Keratinocyte (primary cell): ENCODE results near the gene PSG11. TPM values are rescaled to one million over a fixed set of nuclear protein-coding genes. Genes with fewer than 3 reads are reported as not detected.
"Not testable (repeated sequence)": the region's sequence is repeated elsewhere in the genome, so short reads cannot be mapped to it uniquely, and the experiment has no call there.

Experiments
- DNase-seq: peaks from one replicate; pipeline ENCODE4 v3.0.0-alpha.2; 2011; ENCODE audit warnings: low read depth, missing footprints, low spot score
- FAIRE-seq: peaks from 2 replicates; lab custom pipeline; 2011; peaks lifted over from hg19 to GRCh38; lab: Jason Lieb, UNC
- H2AFZ ChIP-seq: 2 replicates; pipeline ENCODE4 v1.6.0; 2012; ENCODE audit warnings: low read length, control low read depth, inconsistent platforms; ENCODE audit not compliant: control insufficient read depth
- H3K27ac ChIP-seq: 2 replicates; pipeline ENCODE4 v1.5.1; 2011; ENCODE audit warnings: low read length; ENCODE audit not compliant: control insufficient read depth, insufficient read depth
- H3K27me3 ChIP-seq: 3 replicates; pipeline ENCODE4 v1.6.0; 2011; ENCODE audit warnings: low read length; ENCODE audit not compliant: control insufficient read depth, insufficient read depth; ENCODE audit errors: extremely low read depth
- H3K36me3 ChIP-seq, 2 experiments: 2 replicates in 1 of 2; 3 replicates in 1 of 2; pipeline ENCODE4 v1.5.1; 2011; ENCODE audit warnings: low read length in 2 of 2, mild to moderate bottlenecking in 1 of 2; ENCODE audit not compliant: control insufficient read depth in 2 of 2, insufficient read depth in 2 of 2; ENCODE audit errors: extremely low read depth in 1 of 2
- H3K4me1 ChIP-seq: 3 replicates; pipeline ENCODE4 v1.5.1; 2011; ENCODE audit warnings: low read length; ENCODE audit not compliant: control insufficient read depth, insufficient read depth; ENCODE audit errors: extremely low read depth
- H3K4me2 ChIP-seq: 3 replicates; pipeline ENCODE4 v1.6.0; 2011; ENCODE audit warnings: low read depth, low read length; ENCODE audit not compliant: control insufficient read depth, insufficient read depth; ENCODE audit errors: extremely low read depth
- H3K4me3 ChIP-seq, 3 experiments: fragments of 200-600 bp in 1 of 3; sonication (generic) in 1 of 3; 2 replicates in 2 of 3; 3 replicates in 1 of 3; pipeline ENCODE4 v1.5.1; 2011 to 2016; ENCODE audit warnings: low read length in 3 of 3, mild to moderate bottlenecking in 3 of 3, control low read depth in 2 of 3, inconsistent platforms in 1 of 3, low read depth in 1 of 3, mixed read lengths in 1 of 3, mixed run types in 1 of 3, moderate library complexity in 1 of 3; ENCODE audit not compliant: control insufficient read depth in 2 of 3, insufficient read depth in 2 of 3; ENCODE audit errors: extremely low read depth in 1 of 3
- H3K79me2 ChIP-seq: 2 replicates; pipeline ENCODE4 v1.6.0; 2012; ENCODE audit warnings: low read length; ENCODE audit not compliant: control insufficient read depth, insufficient read depth
- H3K9ac ChIP-seq: 3 replicates; pipeline ENCODE4 v1.6.0; 2011; ENCODE audit warnings: low read length; ENCODE audit not compliant: control insufficient read depth, insufficient read depth; ENCODE audit errors: extremely low read depth
- H3K9me1 ChIP-seq: 3 replicates; pipeline ENCODE4 v1.6.0; 2011; ENCODE audit warnings: low read length; ENCODE audit not compliant: control insufficient read depth, insufficient read depth; ENCODE audit errors: extremely low read depth
- H3K9me3 ChIP-seq: 2 replicates; pipeline ENCODE4 v1.5.1; 2012; ENCODE audit warnings: low read depth, low read length; ENCODE audit not compliant: control insufficient read depth
- H4K20me1 ChIP-seq: 3 replicates; pipeline ENCODE4 v1.6.0; 2011; ENCODE audit warnings: low read length; ENCODE audit not compliant: control insufficient read depth, insufficient read depth; ENCODE audit errors: extremely low read depth
- CTCF ChIP-seq, 3 experiments: IDR thresholded peaks in 1 of 3; conservative IDR thresholded peaks in 1 of 3; optimal IDR thresholded peaks in 1 of 3; 2 replicates in 2 of 3; 3 replicates in 1 of 3; pipeline versions ENCODE3 to v1.5.1; 2011; ENCODE audit warnings: low read length in 3 of 3, mild to moderate bottlenecking in 3 of 3, moderate library complexity in 2 of 3, control low read depth in 1 of 3, inconsistent platforms in 1 of 3; ENCODE audit not compliant: insufficient read depth in 2 of 3; ENCODE audit errors: extremely low read depth in 1 of 3
- dilution Hi-C: fragments of 300-500 bp; cut with MboI; formaldehyde crosslinking; loops from one replicate; pipeline ENCODE4 v1.7.0; 2020; ENCODE audit warnings: low sequenced_read_pairs; ENCODE audit not compliant: extremely low pct_ligation_motif_present
- polyA plus RNA-seq, 5 experiments: library from polyadenylated mRNA; depleted of rRNA in 3 of 5; stranded (reverse) in 3 of 5; stranded (forward) in 1 of 5; unstranded in 1 of 5; fragments of >200 nt; gene quantifications; 1 replicate in 1 of 5; 2 replicates in 3 of 5; 3 replicates in 1 of 5; pipeline versions ENCODE4 v1.2.1 to v1.2.3, GENCODE V29; 2011 to 2012; ENCODE audit warnings: missing spikeins in 2 of 5, low read depth in 1 of 5, low replicate concordance in 1 of 5

Gene PSG11
- polyA plus RNA-seq, 1 donor (not counting 4 experiments of a cell fraction or from before 2014, with no cell fraction given): 0.03 TPM

GRCh38 chr19:42985588-42985987, 40.7 kb downstream of the PSG11 start:
- H3K79me2 ChIP-seq: no peaks in the 10 kb centered on the region
- peaks cover 28% of the 10 kb centered on the region for H3K4me1 ChIP-seq
- H3K9me3 ChIP-seq: no peaks in the 10 kb centered on the region
- H3K27ac ChIP-seq: no peak overlapping the region
- no peaks in the 10 kb centered on the region for H3K36me3 ChIP-seq
- H3K4me2 ChIP-seq: no peak overlapping the region
- DNase-seq (no peak), FAIRE-seq (no peak)
- no peak overlapping the region for H3K9ac ChIP-seq
- H3K27me3 ChIP-seq: no peaks in the 10 kb centered on the region
- no peaks in the 10 kb centered on the region for H3K9me1 ChIP-seq
- no peak overlapping the region for H2AFZ ChIP-seq
- no peaks in the 10 kb centered on the region for H4K20me1 ChIP-seq
- dilution Hi-C loops: no loop called here
- H3K4me3 ChIP-seq: no peak overlapping the region
- no peak for TF ChIP-seq CTCF (optimal IDR thresholded peaks at IDR 0.05 in 1 of 3, IDR thresholded peaks at IDR 0.05 in 1 of 3, conservative IDR thresholded peaks at IDR 0.05 in 1 of 3; ENCODE audit: extremely low read depth in 1 of 3, insufficient read depth in 2 of 3, low read length in 3 of 3)

- DNase-seq, H2AFZ ChIP-seq, FAIRE-seq, H4K20me1 ChIP-seq, H3K4me1 ChIP-seq, H3K4me3 ChIP-seq, H3K36me3 ChIP-seq, H3K4me2 ChIP-seq, H3K9me1 ChIP-seq, dilution Hi-C loops, H3K27me3 ChIP-seq, H3K27ac ChIP-seq, H3K79me2 ChIP-seq, H3K9ac ChIP-seq, H3K9me3 ChIP-seq: not testable (repeated sequence)
Observed at GRCh38 chr19:42982111-42982510, 44.2 kb downstream of the PSG11 start.

GRCh38 chr19:42971451-42971850, 54.8 kb downstream of the PSG11 start:
- H3K36me3 ChIP-seq, H3K4me2 ChIP-seq, H3K4me1 ChIP-seq, H3K27me3 ChIP-seq, H3K4me3 ChIP-seq, H3K9me1 ChIP-seq, H3K79me2 ChIP-seq, H2AFZ ChIP-seq, H3K9ac ChIP-seq, H3K9me3 ChIP-seq, H3K27ac ChIP-seq, dilution Hi-C loops, DNase-seq, H4K20me1 ChIP-seq: not testable (repeated sequence)
- FAIRE-seq: peak; percentile 29
